IgD-negative memory B cell (primary cell): ENCODE data around the gene MSRB3. TPM values are rescaled to one million over a fixed set of nuclear protein-coding genes. Genes with fewer than 3 reads are reported as not detected.
"Not testable (repeated sequence)": the region's sequence is repeated elsewhere in the genome, so short reads cannot be mapped to it uniquely, and the experiment has no call there.

Experiments
- H3K27ac Mint-ChIP-seq, 3 donors: one replicate each; pipeline ENCODE4 v1.8.0; 2020 to 2022; ENCODE audit warnings: mild to moderate bottlenecking in 3 of 3, mixed read lengths in 3 of 3, moderate library complexity in 1 of 3
- H3K27me3 Mint-ChIP-seq: one replicate; pipeline ENCODE4 v1.8.0; 2021; ENCODE audit warnings: mixed read lengths
- H3K36me3 Mint-ChIP-seq: one replicate; pipeline ENCODE4 v1.8.0; 2020; ENCODE audit warnings: mild to moderate bottlenecking, mixed read lengths
- H3K4me1 Mint-ChIP-seq, 3 donors: one replicate each; pipeline ENCODE4 v1.8.0; 2020 to 2022; ENCODE audit warnings: mixed read lengths in 3 of 3, mild to moderate bottlenecking in 1 of 3
- H3K4me3 Mint-ChIP-seq, 4 donors: one replicate each; pipeline ENCODE4 v1.8.0; 2020 to 2022; ENCODE audit warnings: mild to moderate bottlenecking in 4 of 4, mixed read lengths in 4 of 4, moderate library complexity in 3 of 4
- H3K9me3 Mint-ChIP-seq, 3 donors: one replicate each; pipeline ENCODE4 v1.8.0; 2020 to 2021; ENCODE audit warnings: mixed read lengths in 3 of 3, mild to moderate bottlenecking in 1 of 3
- polyA plus RNA-seq: library from polyadenylated mRNA; unstranded; fragments of 300-500 nt; fragmentation: Illumina TruSeq; gene quantifications from one replicate; pipeline ENCODE4 v1.2.3, GENCODE V29; 2021

MSRB3 gene
- polyA plus RNA-seq, 1 donor from 2014 or later, result not detected

DNA sequence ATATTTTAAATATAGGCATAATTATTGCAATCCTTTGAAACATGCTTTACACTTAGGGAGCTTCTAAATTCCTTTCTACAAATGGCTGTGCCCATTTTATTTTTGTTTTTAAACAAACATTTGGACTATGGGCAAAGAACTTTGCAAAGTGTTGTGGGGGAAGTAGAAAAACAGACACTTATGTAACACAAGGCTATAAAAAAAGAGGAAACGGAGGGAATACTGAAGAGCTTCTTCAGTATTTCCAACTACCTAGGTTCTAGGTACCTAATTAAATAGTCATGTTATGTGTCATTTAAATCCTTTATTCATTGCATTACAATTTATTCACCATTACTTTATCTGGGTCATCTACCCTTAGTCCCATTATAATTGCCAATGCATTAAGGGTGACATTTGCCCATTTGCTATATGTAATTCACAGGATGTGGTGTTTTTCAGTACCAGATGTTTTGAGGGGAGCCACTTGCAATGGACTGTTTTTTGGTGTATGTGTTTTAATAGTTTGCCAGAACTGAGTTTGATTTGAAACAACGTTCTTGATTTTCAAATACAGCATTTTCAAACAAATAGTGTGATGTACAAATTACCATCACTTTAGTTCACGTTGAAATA, 1.5 kb upstream of the MSRB3 start:
- no peaks in the 10 kb centered on the region for H3K9me3 Mint-ChIP-seq
- no peaks in the 10 kb centered on the region for H3K36me3 Mint-ChIP-seq
- peaks cover 4 to 7% (median 5%) of the 10 kb centered on the region in 3 donors for H3K4me1 Mint-ChIP-seq
- H3K27me3 Mint-ChIP-seq, result peaks cover 18% of the 10 kb centered on the region
- H3K27ac Mint-ChIP-seq, result no peak overlapping the region
- peak overlapping the region in 1 of 4 donors; percentile 22 for H3K4me3 Mint-ChIP-seq

DNA sequence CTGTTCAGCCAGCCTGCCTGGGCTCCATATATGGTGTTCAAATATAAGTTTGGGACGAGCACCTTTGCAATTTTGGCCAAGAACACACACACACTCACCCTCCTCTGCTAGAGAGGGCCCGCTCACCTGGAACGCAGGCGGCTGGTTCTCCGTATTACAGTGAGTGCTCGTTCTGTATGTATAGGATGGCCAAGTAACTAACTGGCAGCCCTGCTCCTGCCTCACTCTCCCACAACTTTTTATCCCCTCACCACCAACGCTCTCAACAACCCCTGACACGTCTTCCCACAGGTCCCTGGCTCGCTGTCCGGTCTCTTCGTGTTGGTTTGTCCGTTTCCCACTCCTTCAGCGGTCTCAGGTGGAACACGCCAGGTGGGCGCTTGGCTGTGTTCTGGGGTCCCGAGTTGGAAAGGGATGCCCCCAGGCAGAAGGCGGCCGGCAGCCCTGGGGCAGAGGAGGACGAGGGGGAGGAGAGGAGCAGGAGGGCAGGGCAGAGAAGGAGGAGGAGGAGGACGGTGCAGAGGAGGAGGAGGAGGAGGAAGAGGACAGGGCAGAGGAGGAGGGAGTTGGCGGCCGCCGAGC, 398 bp upstream of the MSRB3 start:
- Mint-ChIP-seq H3K27me3 (peaks cover 26% of the 10 kb centered on the region), H3K27ac (no peak overlapping the region), H3K4me1 (peaks cover 3 to 7% (median 5%) of the 10 kb centered on the region in 3 donors)

DNA sequence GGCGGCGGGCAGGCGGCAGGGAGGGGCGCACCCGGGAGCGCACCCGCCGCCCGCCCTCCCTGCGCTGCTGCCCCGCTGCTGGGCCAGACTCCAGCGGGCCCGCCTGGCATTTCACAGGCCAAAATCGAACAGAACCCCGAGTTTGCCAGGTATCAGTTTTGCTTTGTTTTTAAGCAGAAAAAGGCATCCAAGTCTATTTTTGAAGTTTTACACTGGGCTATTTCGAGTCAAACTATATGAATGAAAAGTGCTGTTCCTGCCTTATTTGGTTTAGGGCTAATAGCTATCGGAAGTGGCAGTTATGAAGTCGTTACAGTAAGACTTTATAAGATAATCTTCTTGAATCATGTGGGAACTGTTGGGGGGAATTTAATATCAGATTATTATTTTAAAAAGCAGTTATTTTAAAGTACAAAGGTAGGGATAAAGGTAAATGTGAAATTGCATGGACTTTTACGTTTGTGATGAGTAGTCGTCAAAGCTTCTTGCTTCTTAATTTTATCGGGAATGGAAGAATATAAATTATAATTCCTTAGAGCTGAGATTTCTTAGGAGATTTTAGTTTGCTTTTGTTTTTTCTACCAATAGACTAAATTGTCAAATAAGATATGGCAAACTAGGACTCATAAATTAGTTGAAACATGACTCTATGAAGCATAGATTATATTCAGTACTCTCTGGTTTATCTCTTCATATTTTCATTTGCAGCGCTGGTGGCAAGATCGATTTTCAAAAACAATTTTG, 1.1 kb downstream of the MSRB3 start:
- Mint-ChIP-seq H3K27ac (no peak overlapping the region), H3K36me3 (no peaks in the 10 kb centered on the region), H3K4me1 (peaks cover 3 to 7% (median 5%) of the 10 kb centered on the region in 3 donors), H3K27me3 (peaks cover 26% of the 10 kb centered on the region), H3K4me3 (peak overlapping the region; percentile 78 to 88 (median 81)), H3K9me3 (no peaks in the 10 kb centered on the region)

More for the DNA sequence above, 398 bp upstream of the MSRB3 start:
- peak overlapping the region; percentile 59 to 88 (median 78) for H3K4me3 Mint-ChIP-seq
- H3K36me3 Mint-ChIP-seq, result no peaks in the 10 kb centered on the region
- H3K9me3 Mint-ChIP-seq, result no peaks in the 10 kb centered on the region

DNA sequence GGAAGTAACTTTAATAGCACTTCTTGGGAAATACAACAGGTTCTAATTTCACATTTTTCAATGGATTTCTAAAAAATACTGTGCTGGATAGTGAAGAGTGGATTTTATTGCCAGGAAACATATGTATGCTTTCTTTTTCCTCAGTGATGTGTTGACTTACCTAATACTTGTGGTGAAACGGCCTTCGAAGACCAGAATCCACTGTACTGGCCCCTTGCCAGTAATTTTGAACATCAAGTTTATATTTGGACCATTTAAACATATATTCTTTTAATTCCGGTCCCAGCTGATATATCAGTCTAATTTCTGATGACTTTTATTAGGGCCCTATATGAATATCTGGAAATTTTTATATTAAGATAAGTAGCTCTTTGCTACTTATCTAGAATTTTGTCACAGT, 1.8 kb downstream of the MSRB3 start:
- peaks cover 29% of the 10 kb centered on the region for H3K27me3 Mint-ChIP-seq

DNA sequence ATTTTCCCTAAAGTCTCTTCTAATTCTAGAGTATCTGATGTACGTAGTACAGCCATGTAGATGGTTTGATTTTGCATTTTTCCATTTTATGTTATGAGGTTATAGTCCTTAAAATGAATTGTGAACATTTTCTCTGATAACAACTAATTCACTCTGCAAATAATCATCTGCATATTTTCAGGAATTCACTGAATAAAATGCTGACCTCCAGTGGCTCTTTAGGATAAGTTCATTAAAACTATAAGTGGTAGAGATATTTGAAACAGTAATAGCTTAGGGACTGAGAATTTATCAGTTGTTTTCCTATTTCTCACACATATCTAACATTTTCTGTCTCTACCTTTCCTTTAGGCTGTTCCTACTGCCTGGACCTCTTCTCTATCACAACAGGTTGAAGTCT, 4.4 kb downstream of the MSRB3 start:
- H3K4me3 Mint-ChIP-seq, result no peak overlapping the region
- peaks cover 31% of the 10 kb centered on the region for H3K27me3 Mint-ChIP-seq

More for the DNA sequence above, 1.8 kb downstream of the MSRB3 start:
- no peak overlapping the region for H3K27ac Mint-ChIP-seq
- no peaks in the 10 kb centered on the region for H3K36me3 Mint-ChIP-seq
- peaks cover 3 to 7% (median 5%) of the 10 kb centered on the region in 3 donors for H3K4me1 Mint-ChIP-seq
- no peaks in the 10 kb centered on the region for H3K9me3 Mint-ChIP-seq
- peak overlapping the region in 1 of 4 donors; percentile 83 for H3K4me3 Mint-ChIP-seq

DNA sequence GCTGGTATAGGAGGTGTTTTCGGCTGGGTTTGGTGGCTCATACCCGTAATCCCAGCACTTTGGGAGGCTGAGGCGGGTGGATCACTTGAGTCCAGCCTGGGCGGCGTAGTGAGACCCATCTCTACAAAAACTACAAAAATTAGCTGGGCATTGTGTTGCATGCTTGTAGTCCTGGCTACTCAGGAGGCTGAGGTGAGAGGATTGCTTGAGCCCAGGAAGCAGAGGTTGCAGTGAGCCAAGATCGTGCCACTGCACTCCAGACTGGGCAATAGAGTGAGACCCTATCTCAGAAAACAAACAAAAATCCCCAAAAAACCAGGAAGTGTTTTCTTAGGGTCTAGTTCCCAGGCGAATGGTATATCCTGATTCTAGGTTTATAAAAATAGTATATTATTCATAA, 7.0 kb downstream of the MSRB3 start:
- H3K4me3 Mint-ChIP-seq, H3K9me3 Mint-ChIP-seq: not testable (repeated sequence)

More for the DNA sequence above, 4.4 kb downstream of the MSRB3 start:
- Mint-ChIP-seq H3K9me3 (no peaks in the 10 kb centered on the region), H3K36me3 (no peaks in the 10 kb centered on the region), H3K27ac (no peak overlapping the region), H3K4me1 (peaks cover 3 to 7% (median 5%) of the 10 kb centered on the region in 3 donors)

DNA sequence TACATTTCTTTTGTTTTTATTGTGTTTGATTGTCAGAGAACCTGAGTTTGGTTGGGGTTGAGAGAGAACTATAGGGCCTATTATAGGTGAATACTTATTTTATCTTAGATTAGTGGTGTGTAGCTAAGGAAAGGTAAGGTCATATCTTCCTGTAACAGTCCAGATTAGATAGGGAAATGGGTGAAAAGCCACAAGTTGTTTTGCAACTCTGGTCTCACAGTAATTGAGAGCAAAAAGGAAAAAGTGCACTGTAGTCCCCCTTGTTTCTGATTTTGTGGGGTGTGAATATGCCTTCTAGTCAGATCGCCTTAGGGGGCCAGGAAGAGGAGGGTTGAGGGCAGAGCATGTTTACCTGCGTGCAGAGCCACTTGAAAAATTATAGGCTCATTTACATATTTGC, 8.9 kb downstream of the MSRB3 start:
- no peaks in the 10 kb centered on the region for H3K36me3 Mint-ChIP-seq
- no peak overlapping the region for H3K4me3 Mint-ChIP-seq
- H3K4me1 Mint-ChIP-seq, result no peaks in the 10 kb centered on the region
- no peaks in the 10 kb centered on the region for H3K9me3 Mint-ChIP-seq
- peaks cover 20% of the 10 kb centered on the region for H3K27me3 Mint-ChIP-seq
- no peak overlapping the region for H3K27ac Mint-ChIP-seq

More for the DNA sequence above, 7.0 kb downstream of the MSRB3 start:
- H3K36me3 Mint-ChIP-seq, H3K4me1 Mint-ChIP-seq, H3K27ac Mint-ChIP-seq: not testable (repeated sequence)
- H3K27me3 Mint-ChIP-seq, result peaks cover 27% of the 10 kb centered on the region

DNA sequence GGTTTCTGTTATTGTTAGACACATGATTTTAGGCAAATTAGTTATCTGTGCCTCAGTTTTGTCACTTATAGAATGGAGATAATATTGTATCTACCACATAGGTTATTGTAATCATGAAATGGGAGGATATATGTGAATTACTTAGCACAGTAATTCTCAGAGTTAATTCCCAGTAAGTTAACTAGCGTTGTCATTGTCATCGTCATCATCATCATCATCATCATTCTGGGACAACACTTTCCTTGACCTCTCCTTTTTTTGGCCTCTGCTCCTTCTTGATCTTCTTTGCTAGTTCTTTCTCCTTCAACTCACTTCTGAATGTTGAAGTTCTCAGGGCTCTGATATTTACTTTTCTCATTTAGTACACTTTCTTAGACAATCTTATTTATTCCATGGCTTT, 13.8 kb downstream of the MSRB3 start:
- no peaks in the 10 kb centered on the region for H3K36me3 Mint-ChIP-seq
- no peak overlapping the region for H3K27ac Mint-ChIP-seq
- H3K9me3 Mint-ChIP-seq, result peaks cover 0 to 7% (median 3%) of the 10 kb centered on the region in 3 donors
- H3K4me3 Mint-ChIP-seq, result no peak overlapping the region
- peaks cover 11% of the 10 kb centered on the region for H3K27me3 Mint-ChIP-seq
- no peaks in the 10 kb centered on the region for H3K4me1 Mint-ChIP-seq

DNA sequence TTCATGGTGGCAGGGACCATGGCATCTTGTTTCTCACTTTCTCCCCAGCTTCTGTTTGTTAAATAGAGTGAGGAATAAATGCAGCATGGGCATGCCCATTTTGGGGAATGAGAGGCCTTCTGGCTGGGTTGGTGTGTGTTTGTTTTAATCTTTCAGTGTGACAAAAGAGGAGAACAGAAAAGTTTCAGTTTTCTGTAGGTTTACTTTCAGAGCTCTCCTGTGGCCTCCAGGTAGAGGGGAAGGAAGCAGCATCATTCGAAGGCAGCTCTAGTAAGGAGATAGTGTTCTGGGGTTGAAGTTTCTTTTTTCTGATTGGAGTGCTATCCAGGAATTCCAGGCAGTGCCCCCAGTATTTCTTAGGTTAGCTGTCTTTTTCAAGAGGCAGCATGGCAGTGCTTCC, 15.3 kb downstream of the MSRB3 start:
- H3K4me3 Mint-ChIP-seq, result no peak overlapping the region
- peaks cover 8% of the 10 kb centered on the region for H3K27me3 Mint-ChIP-seq
- no peaks in the 10 kb centered on the region for H3K4me1 Mint-ChIP-seq
- H3K9me3 Mint-ChIP-seq, result peaks cover 0 to 7% (median 3%) of the 10 kb centered on the region in 3 donors
- no peaks in the 10 kb centered on the region for H3K36me3 Mint-ChIP-seq
- H3K27ac Mint-ChIP-seq, result no peak overlapping the region

DNA sequence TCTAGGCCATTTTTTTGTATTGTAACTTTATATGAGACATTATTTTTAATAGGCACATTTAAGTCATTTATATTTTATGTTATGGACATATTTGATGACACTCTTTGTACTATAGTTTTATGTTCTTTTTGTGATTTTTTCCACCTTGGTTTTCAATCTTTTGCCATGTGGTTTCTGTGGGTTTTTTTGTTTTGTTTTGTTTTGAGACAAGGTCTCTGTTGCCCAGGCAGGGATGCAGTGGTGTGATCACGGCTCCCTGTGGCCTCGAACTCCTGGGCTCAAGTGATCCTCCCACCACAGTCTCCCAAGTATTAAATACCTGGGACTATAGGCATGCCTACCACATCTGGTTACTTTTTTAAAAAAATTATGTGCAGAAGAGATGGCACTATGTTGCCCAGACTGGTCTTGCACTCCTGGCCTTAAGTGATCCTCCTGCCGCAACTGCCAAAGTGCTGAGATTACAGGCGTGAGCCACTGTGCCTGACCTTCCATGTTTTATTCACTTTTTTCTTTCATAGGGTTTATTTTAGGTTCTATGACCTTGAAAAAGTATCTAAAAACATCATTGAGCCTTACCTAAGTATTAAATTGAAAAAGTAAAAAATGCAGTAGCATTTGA, 16.3 kb downstream of the MSRB3 start:
- H3K27ac Mint-ChIP-seq, result no peak overlapping the region
- H3K27me3 Mint-ChIP-seq, result peaks cover 11% of the 10 kb centered on the region
- peaks cover 0 to 3% (median 0%) of the 10 kb centered on the region in 3 donors for H3K4me1 Mint-ChIP-seq
- H3K4me3 Mint-ChIP-seq, result no peak overlapping the region
- H3K9me3 Mint-ChIP-seq, result peaks cover 0 to 7% (median 3%) of the 10 kb centered on the region in 3 donors
- no peaks in the 10 kb centered on the region for H3K36me3 Mint-ChIP-seq

DNA sequence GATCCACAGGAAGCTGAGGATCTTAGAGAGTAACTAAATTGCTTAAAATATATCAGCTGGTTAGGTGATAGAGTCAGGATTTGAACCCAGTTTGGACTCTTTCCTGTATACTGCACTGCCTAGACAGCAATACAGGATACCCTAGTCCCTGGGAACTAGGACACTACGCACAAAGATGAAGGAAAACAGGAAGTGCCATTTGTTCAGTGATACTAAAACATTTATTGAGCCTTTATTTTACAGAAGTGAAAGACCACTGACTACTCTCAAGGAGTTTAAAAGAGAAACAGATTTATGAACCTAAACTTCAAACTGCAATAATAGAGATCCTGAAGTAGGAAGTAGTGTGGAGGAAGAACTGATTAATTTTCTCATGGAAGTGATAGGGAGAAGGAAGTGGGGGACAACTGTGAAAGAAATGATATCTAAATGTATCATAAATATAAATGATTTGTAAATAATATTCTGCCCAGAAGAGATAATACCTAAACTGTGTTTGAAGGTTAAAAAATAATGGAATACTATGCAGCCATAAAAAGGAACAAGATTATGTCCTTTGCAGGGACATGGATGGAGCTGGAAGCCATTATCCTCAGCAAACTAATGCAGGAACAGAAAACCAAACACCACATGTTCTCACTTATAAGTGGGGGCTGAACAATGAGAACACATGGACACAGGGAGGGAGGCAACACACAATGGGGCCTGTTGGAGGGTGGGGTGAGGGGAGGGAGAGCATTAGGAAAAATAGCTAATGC, 18.2 kb downstream of the MSRB3 start:
- no peak overlapping the region for H3K27ac Mint-ChIP-seq
- H3K4me3 Mint-ChIP-seq, result no peak overlapping the region
- H3K36me3 Mint-ChIP-seq, result no peaks in the 10 kb centered on the region
- H3K4me1 Mint-ChIP-seq, result peaks cover 0 to 3% (median 0%) of the 10 kb centered on the region in 3 donors
- H3K9me3 Mint-ChIP-seq, result peaks cover 0 to 7% (median 3%) of the 10 kb centered on the region in 3 donors
- peaks cover 12% of the 10 kb centered on the region for H3K27me3 Mint-ChIP-seq

DNA sequence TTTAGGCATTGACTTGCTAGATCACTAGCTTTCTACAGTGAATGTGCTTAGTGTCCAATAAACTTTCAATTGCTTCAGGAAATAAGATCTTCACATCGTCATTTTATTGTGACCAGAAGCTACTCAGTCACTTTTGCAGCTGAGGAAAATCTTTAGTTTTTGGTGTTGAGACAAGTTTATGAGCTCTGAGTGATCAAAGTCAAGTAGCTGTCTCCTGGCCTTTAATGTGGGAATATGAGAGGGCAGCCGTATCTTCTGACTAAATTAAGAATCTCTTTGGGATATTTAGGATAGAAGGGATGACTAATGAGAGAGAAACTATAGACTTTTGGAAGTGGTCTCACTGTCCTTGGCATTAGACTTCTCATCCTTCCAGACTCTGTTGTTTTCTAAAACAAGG, 21.6 kb downstream of the MSRB3 start:
- no peak overlapping the region for H3K4me3 Mint-ChIP-seq
- peaks cover 0 to 3% (median 0%) of the 10 kb centered on the region in 3 donors for H3K4me1 Mint-ChIP-seq
- H3K9me3 Mint-ChIP-seq, result peaks cover 0 to 7% (median 3%) of the 10 kb centered on the region in 3 donors
- H3K27me3 Mint-ChIP-seq, result peaks cover 16% of the 10 kb centered on the region
- no peak overlapping the region for H3K27ac Mint-ChIP-seq
- no peaks in the 10 kb centered on the region for H3K36me3 Mint-ChIP-seq

DNA sequence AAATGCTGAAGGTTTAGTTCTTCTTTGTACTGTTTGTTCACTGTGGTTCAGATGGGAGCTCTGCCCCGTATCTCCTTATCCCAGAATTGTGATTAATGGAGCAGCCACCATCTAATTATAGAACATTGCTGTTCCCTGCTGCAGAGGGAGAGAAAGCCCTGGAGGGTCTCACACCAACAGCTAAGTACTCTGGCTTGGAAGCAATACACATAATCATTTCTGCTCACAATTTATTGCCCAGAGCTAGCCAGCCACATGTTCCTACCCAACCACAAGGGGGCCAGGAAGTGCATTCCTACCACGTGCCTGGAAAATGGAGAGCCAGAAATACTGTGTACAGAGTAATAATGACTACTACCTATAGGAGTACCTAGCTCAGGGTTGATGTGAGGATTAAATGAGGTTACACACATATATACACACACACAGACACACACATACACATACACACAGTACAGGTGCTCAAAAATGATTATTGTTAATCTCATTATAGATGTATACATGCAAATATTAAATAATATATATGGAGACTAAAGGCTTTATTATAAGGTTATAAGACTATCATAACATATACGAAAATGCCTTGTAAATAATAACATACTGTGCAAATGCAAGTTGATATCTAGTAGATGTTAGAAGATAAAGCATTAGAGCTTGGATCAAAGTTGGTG, 22.3 kb downstream of the MSRB3 start:
- H3K27ac Mint-ChIP-seq, result no peak overlapping the region

DNA sequence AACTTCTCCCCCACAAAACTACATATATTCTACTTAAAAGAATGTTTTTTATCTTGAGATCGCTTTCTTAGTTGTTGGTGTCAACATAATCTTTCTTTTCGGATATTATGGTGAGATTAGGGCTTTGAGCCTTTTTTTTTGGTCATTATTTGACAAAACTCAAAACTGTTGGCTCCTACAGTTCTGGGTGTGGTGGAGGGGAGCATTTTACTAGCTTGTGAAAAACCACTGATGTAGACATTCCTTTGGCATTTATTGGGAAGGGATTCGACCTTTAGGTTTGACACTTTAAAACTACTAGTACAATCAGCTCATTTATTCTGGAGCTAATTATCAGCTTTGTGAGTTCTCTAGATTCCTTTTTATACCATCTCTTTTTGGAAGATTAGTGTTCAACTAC, 24.4 kb downstream of the MSRB3 start:
- H3K27ac Mint-ChIP-seq, result no peak overlapping the region
- no peak overlapping the region for H3K4me3 Mint-ChIP-seq
- H3K36me3 Mint-ChIP-seq, result no peaks in the 10 kb centered on the region
- H3K4me1 Mint-ChIP-seq, result peaks cover 0 to 3% (median 0%) of the 10 kb centered on the region in 3 donors
- H3K27me3 Mint-ChIP-seq, result peaks cover 17% of the 10 kb centered on the region
- H3K9me3 Mint-ChIP-seq, result no peaks in the 10 kb centered on the region

More for the DNA sequence above, 22.3 kb downstream of the MSRB3 start:
- Mint-ChIP-seq H3K36me3 (no peaks in the 10 kb centered on the region), H3K9me3 (peaks cover 0 to 7% (median 3%) of the 10 kb centered on the region in 3 donors), H3K27me3 (peaks cover 16% of the 10 kb centered on the region), H3K4me3 (no peak overlapping the region), H3K4me1 (peaks cover 0 to 3% (median 0%) of the 10 kb centered on the region in 3 donors)
